B cell (primary cell): ENCODE data around the gene ZNF443.

ENCODE experiments used
- EZH2 ChIP-seq: IDR thresholded peaks from 2 replicates; pipeline ENCODE4 v1.6.1; 2012; ENCODE audit warnings: borderline replicate concordance, low read depth, mild to moderate bottlenecking, moderate library complexity, low read length; ENCODE audit not compliant: insufficient read depth, poor library complexity, severe bottlenecking
- TF ChIP-seq, protein P1 (sequence below): fragments of 200-600 bp; IDR thresholded peaks from one replicate; pipeline ENCODE4 v1.8.0; 2022; ENCODE audit warnings: antibody characterized with exemption, mild to moderate bottlenecking

DNA sequence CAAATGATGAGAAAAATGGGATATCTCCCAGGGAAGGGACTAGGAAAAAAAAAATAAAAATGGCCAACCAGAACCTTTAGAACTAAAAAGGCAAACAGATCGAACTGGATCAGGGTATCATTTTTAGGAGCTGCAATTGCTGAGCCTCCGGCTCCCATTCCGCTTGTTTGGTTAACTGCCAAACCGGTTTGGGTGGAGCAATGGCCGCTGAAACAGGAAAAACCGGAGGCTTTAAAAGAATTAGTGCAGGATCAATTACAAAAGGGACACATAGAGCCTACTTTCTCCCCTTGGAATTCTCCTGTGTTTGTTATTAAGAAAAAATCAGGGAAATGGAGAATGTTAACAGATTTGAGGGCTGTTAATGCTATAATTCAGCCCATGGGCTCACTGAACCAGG is 12.7 kb upstream of the ZNF443 start:
- TF ChIP-seq, protein P1, sequence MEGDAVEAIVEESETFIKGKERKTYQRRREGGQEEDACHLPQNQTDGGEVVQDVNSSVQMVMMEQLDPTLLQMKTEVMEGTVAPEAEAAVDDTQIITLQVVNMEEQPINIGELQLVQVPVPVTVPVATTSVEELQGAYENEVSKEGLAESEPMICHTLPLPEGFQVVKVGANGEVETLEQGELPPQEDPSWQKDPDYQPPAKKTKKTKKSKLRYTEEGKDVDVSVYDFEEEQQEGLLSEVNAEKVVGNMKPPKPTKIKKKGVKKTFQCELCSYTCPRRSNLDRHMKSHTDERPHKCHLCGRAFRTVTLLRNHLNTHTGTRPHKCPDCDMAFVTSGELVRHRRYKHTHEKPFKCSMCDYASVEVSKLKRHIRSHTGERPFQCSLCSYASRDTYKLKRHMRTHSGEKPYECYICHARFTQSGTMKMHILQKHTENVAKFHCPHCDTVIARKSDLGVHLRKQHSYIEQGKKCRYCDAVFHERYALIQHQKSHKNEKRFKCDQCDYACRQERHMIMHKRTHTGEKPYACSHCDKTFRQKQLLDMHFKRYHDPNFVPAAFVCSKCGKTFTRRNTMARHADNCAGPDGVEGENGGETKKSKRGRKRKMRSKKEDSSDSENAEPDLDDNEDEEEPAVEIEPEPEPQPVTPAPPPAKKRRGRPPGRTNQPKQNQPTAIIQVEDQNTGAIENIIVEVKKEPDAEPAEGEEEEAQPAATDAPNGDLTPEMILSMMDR, result no peak
- TF ChIP-seq EZH2, result no peak
